GM19238 (cell line): ENCODE results near the gene INPP5E.
"Not testable (repeated sequence)": the region's sequence is repeated elsewhere in the genome, so short reads cannot be mapped to it uniquely, and the experiment has no call there.

Experiments
- DNase-seq: peaks from one replicate; pipeline ENCODE4 v3.0.0; 2011; ENCODE audit warnings: low spot score; ENCODE audit not compliant: insufficient read length

Gene INPP5E

GRCh38 chr9:136429683-136430491 is 9.8 kb downstream of the INPP5E start:
- no peak for DNase-seq

- no peak for DNase-seq
Observed at GRCh38 chr9:136429075-136429628, 10.5 kb downstream of the INPP5E start.

GRCh38 chr9:136426787-136427186 is 12.9 kb downstream of the INPP5E start:
- no peak for DNase-seq

- DNase-seq: not testable (repeated sequence)
Observed at GRCh38 chr9:136425367-136425766, 14.3 kb downstream of the INPP5E start.

- no peak for DNase-seq
Observed at GRCh38 chr9:136424750-136425362, 14.8 kb downstream of the INPP5E start.

GRCh38 chr9:136423432-136424146 is 16.1 kb downstream of the INPP5E start:
- no peak for DNase-seq

GRCh38 chr9:136422876-136423275 is 16.8 kb downstream of the INPP5E start:
- no peak for DNase-seq

- DNase-seq: no peak
Observed at GRCh38 chr9:136421791-136422190, 17.9 kb downstream of the INPP5E start.

GRCh38 chr9:136419092-136419420 is 20.6 kb downstream of the INPP5E start:
- no peak for DNase-seq

- DNase-seq: no peak
Observed at GRCh38 chr9:136418182-136419091, 21.2 kb downstream of the INPP5E start.

GRCh38 chr9:136416914-136417313 is 22.7 kb downstream of the INPP5E start:
- no peak for DNase-seq

- DNase-seq: no peak
Observed at GRCh38 chr9:136416427-136416826, 23.2 kb downstream of the INPP5E start.

GRCh38 chr9:136412962-136413361 is 26.7 kb downstream of the INPP5E start:
- no peak for DNase-seq

- DNase-seq: no peak
Observed at GRCh38 chr9:136411378-136411777, 28.3 kb downstream of the INPP5E start.

- peak; percentile 99 for DNase-seq
Observed at GRCh38 chr9:136410500-136411287, 29.0 kb downstream of the INPP5E start, which contains the start of the genes ENTR1 and PMPCA. Gene ENTR1 (minus strand): TSS chr9:136410614. CDS start chr9:136410397, 217 bp downstream. Gene PMPCA (plus strand): TSS chr9:136410658. CDS start chr9:136410669, 11 bp downstream.

GRCh38 chr9:136409557-136410455 is 29.8 kb downstream of the INPP5E start:
- peak; percentile 52 for DNase-seq

- DNase-seq: no peak
Observed at GRCh38 chr9:136407911-136408310, 31.7 kb downstream of the INPP5E start.

- DNase-seq: not testable (repeated sequence)
Observed at GRCh38 chr9:136407061-136407460, 32.6 kb downstream of the INPP5E start.

GRCh38 chr9:136405904-136406303 is 33.7 kb downstream of the INPP5E start:
- peak; percentile 59 for DNase-seq
